HG02798 (cell line): ENCODE results near the gene EPHX1.

Experiments used
- ATAC-seq: cut with Tn5 transposase; IDR thresholded peaks from one replicate; pipeline ENCODE4 v1.9.1; 2021; ENCODE audit warnings: mild to moderate bottlenecking; ENCODE audit not compliant: unreplicated experiment, poor library complexity

EPHX1 gene

GRCh38 chr1:225891229-225891972, 81.5 kb downstream of the EPHX1 start:
- no peak for ATAC-seq

GRCh38 chr1:225892307-225892706, 82.4 kb downstream of the EPHX1 start:
- ATAC-seq = no peak
